ENCODE results near the gene SCEL. TPM values are rescaled to one million over a fixed set of nuclear protein-coding genes. Genes with fewer than 3 reads are reported as not detected.
A peak's percentile ranks its signal among the peaks of the same experiment; 100 is the strongest.

SCEL gene
- total RNA-seq, 1 donor from 2014 or later = 91.3 TPM

DNA sequence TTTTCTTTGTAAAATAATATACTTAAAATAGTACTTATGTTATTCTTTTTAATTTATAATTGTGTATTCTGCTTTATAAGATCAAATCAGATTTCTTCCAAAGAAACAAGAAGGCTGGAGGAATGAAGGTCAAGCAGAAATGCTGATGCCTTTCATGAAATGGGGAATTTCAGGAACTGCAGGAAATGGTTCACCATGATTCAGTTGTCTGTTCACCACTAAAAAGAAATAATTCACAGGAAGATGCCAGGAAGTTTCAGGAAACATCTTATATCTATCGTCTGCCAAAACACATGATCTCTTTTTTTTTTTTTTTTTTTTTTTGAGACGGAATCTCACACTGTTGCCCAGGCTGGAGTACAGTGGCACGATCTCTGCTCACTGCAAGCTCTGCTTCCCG lies 15.7 kb upstream of the SCEL start:
- no peak for DNase-seq (ENCODE audit: extremely low spot score in 2 of 2)
- H3K36me3 ChIP-seq = no peaks in the 10 kb centered on the region
- H3K27ac ChIP-seq = no peak overlapping the region
- no peak overlapping the region for H3K4me3 ChIP-seq
- TF ChIP-seq POLR2AphosphoS5 (IDR thresholded peaks at IDR 0.05; ENCODE audit: insufficient read depth in 1 of 2, low read depth in 1 of 2) (no peak), CTCF (IDR thresholded peaks at IDR 0.05) (no peak), POLR2A (IDR thresholded peaks at IDR 0.05) (no peak)
- no peaks in the 10 kb centered on the region for H3K9me3 ChIP-seq
- intact Hi-C loops (cut with DNase I) = no loop called here
- H3K4me1 ChIP-seq = no peaks in the 10 kb centered on the region
- no peaks in the 10 kb centered on the region for H3K27me3 ChIP-seq

GRCh38 chr13:77521194-77521593 lies 14.3 kb upstream of the SCEL start:
- Histone ChIP-seq H3K36me3 (no peaks in the 10 kb centered on the region), H3K27ac (no peak overlapping the region), H3K9me3 (no peaks in the 10 kb centered on the region), H3K4me3 (no peak overlapping the region), H3K27me3 (no peaks in the 10 kb centered on the region), H3K4me1 (no peaks in the 10 kb centered on the region)
- DNase-seq (ENCODE audit: extremely low spot score in 2 of 2) = no peak
- intact Hi-C loops (cut with DNase I) = no loop called here
- TF ChIP-seq CTCF (IDR thresholded peaks at IDR 0.05) (no peak), POLR2A (IDR thresholded peaks at IDR 0.05) (no peak), POLR2AphosphoS5 (IDR thresholded peaks at IDR 0.05; ENCODE audit: insufficient read depth in 1 of 2, low read depth in 1 of 2) (no peak)

DNA sequence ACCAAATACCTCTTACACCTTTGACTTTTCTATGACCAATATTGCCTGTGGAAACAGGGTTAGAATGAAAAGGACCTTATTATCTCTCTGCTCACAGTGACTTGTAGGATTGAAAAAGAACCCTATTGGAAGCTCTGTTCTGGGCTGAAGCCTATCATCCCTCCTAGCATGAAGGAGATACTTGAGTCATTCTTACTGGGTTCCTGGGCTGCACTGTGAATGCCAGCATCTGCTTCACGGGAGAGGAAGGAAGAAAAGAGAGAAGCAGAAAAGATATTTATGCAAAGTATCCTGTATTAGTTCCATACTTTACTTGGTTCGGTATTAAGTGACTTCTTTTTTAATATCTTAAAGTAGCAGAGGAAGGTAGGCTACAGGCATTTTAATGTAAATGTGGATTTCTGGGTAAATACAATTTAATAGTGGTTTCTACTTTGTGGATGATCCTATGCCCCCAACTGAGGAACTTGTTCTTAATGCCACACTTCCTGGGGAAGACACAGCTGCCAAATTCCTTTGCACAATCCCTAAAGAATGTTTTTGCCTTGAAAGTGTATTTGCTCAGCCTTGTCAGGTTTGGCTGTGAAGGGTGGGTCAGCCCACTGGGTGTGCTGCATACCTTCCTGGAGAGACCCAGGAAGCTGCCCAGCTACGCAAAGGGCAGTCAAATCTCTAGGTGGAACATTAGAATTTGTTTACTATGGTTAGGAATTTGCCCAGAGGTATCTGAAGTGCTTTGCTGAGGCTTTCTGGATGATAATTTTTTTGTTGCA lies 13.7 kb upstream of the SCEL start:
- no peak for DNase-seq (ENCODE audit: extremely low spot score in 2 of 2)
- intact Hi-C loops (cut with DNase I) = no loop called here
- H3K4me3 ChIP-seq = no peak overlapping the region

GRCh38 chr13:77522444-77522843 lies 13.1 kb upstream of the SCEL start:
- H3K27ac ChIP-seq = no peak overlapping the region
- H3K9me3 ChIP-seq = no peaks in the 10 kb centered on the region
- intact Hi-C loops (cut with DNase I) = no loop called here
- H3K4me1 ChIP-seq = no peaks in the 10 kb centered on the region
- no peaks in the 10 kb centered on the region for H3K27me3 ChIP-seq
- no peak for TF ChIP-seq CTCF (IDR thresholded peaks at IDR 0.05)
- peak in 1 of 2 donors; percentile 22 for TF ChIP-seq POLR2AphosphoS5 (IDR thresholded peaks at IDR 0.05; ENCODE audit: insufficient read depth in 1 of 2, low read depth in 1 of 2)
- no peaks in the 10 kb centered on the region for H3K36me3 ChIP-seq
- DNase-seq (ENCODE audit: extremely low spot score in 2 of 2) = no peak
- no peak overlapping the region for H3K4me3 ChIP-seq

More for the DNA sequence above, 13.7 kb upstream of the SCEL start:
- no peaks in the 10 kb centered on the region for H3K27me3 ChIP-seq
- no peaks in the 10 kb centered on the region for H3K36me3 ChIP-seq
- TF ChIP-seq POLR2AphosphoS5 (IDR thresholded peaks at IDR 0.05; ENCODE audit: insufficient read depth in 1 of 2, low read depth in 1 of 2) (no peak), CTCF (IDR thresholded peaks at IDR 0.05) (no peak), POLR2A (IDR thresholded peaks at IDR 0.05) (no peak)
- no peak overlapping the region for H3K27ac ChIP-seq
- no peaks in the 10 kb centered on the region for H3K4me1 ChIP-seq
- H3K9me3 ChIP-seq = no peaks in the 10 kb centered on the region

DNA sequence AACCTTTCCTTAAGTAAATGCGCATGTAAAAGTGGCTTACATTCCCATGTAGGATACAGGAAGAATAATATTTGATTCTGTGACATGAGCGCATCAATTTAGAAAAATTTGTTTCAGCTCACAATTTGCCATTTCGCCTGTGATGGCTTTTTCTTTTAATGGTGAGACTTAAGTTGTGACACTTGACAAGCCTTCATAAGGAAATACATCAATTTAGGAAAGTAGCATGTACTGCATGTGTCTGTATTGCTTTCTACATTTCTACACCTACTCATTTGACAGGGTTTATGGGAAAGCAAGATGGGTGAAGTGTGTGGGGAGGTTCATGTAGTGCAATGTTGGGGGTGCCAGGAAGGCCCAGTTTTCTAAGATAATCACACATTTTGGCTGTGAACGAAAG lies 12.1 kb upstream of the SCEL start:
- H3K27me3 ChIP-seq = no peaks in the 10 kb centered on the region
- TF ChIP-seq CTCF (IDR thresholded peaks at IDR 0.05) = no peak
- no peak for TF ChIP-seq POLR2A (IDR thresholded peaks at IDR 0.05)
- no peaks in the 10 kb centered on the region for H3K9me3 ChIP-seq
- H3K4me1 ChIP-seq = no peaks in the 10 kb centered on the region
- H3K4me3 ChIP-seq = no peak overlapping the region
- no peaks in the 10 kb centered on the region for H3K36me3 ChIP-seq
- no peak overlapping the region for H3K27ac ChIP-seq
- no peak for DNase-seq (ENCODE audit: extremely low spot score in 2 of 2)
- intact Hi-C loops (cut with DNase I) = no loop called here
